GM12878 (cell line): Measurements from ENCODE around the gene GALNTL6. TPM values are rescaled to one million over a fixed set of nuclear protein-coding genes. Genes with fewer than 3 reads are reported as not detected.

Experiments
- ATAC-seq: fragments of 200-7000 bp; cut with Tn5 transposase; 3 replicates; pipeline ENCODE4 v1.9.1; 2020; ENCODE audit warnings: mild to moderate bottlenecking, moderate library complexity
- BruUV-seq: library from RNA; stranded (reverse); fragments of 400-500 nt; replicated peaks from 2 replicates; lab custom pipeline; 2021; lab: Mats Ljungman, UMichigan
- CTCF ChIA-PET: fragments of 300-600 bp; sonication (Branson Sonifier 250); formaldehyde crosslinking; extraction: SDS; loops from one replicate; lab custom pipeline; 2021; ENCODE audit warnings: inconsistent platforms; lab: Yijun Ruan, JAX
- POLR2A ChIA-PET: fragments of 350-600 bp; formaldehyde crosslinking; extraction: SDS; loops from one replicate; lab custom pipeline; 2021; ENCODE audit warnings: inconsistent platforms; lab: Charles Lee
- RAD21 ChIA-PET: fragments of 300-600 bp; sonication (Branson Sonifier 250); formaldehyde crosslinking; loops from one replicate; lab custom pipeline; 2023; ENCODE audit warnings: antibody characterized with exemption; ENCODE audit not compliant: unreplicated experiment; lab: Charles Lee
- SMC1A ChIA-PET: fragments of 300-600 bp; sonication (Branson Sonifier 250); formaldehyde crosslinking; loops from one replicate; lab custom pipeline; 2023; ENCODE audit not compliant: unreplicated experiment, uncharacterized antibody; lab: Charles Lee
- DNase-seq: peaks from one replicate; pipeline ENCODE4 v3.0.0-alpha.2; 2011; ENCODE audit warnings: low read depth, low spot score
- FAIRE-seq: peaks from 3 replicates; lab custom pipeline; 2011; peaks lifted over from hg19 to GRCh38; lab: Jason Lieb, UNC
- H2AFZ ChIP-seq: 2 replicates; pipeline ENCODE4 v1.6.0; 2011; ENCODE audit warnings: low read depth, low read length, control low read depth; ENCODE audit not compliant: control insufficient read depth
- H3K27ac ChIP-seq: 2 replicates; pipeline ENCODE4 v1.5.1; 2011; ENCODE audit warnings: control low read depth; ENCODE audit not compliant: control insufficient read depth, insufficient read depth
- H3K27me3 ChIP-seq, 2 experiments: replicated peaks in 1 of 2; 2 replicates each; pipeline versions ENCODE4 v1.6.0 to v1.6.1; 2011; ENCODE audit warnings: low read length in 1 of 2; ENCODE audit not compliant: control insufficient read depth in 2 of 2, insufficient read depth in 2 of 2
- H3K36me3 ChIP-seq, 2 experiments: 2 replicates each; pipeline ENCODE4 v1.5.1; 2011; ENCODE audit warnings: low read length in 1 of 2; ENCODE audit not compliant: control insufficient read depth in 2 of 2, insufficient read depth in 2 of 2
- H3K4me1 ChIP-seq: 2 replicates; pipeline ENCODE4 v1.6.1; 2011; ENCODE audit warnings: mild to moderate bottlenecking, low read length, moderate library complexity, mixed read lengths; ENCODE audit not compliant: control insufficient read depth, insufficient read depth
- H3K4me2 ChIP-seq: 2 replicates; pipeline ENCODE4 v1.6.0; 2011; ENCODE audit warnings: control low read depth; ENCODE audit not compliant: control insufficient read depth, insufficient read depth
- H3K4me3 ChIP-seq: fragments of 200-600 bp; sonication (generic); 2 replicates; pipeline ENCODE4 v1.5.1; 2016
- H3K79me2 ChIP-seq: 2 replicates; pipeline ENCODE4 v1.6.0; 2011; ENCODE audit warnings: low read length; ENCODE audit not compliant: control insufficient read depth, insufficient read depth
- H3K9ac ChIP-seq: 2 replicates; pipeline ENCODE4 v1.8.0; 2011; ENCODE audit warnings: low read length, control low read depth, mixed read lengths; ENCODE audit not compliant: control insufficient read depth, insufficient read depth
- H3K9me3 ChIP-seq: replicated peaks from 3 replicates; pipeline ENCODE4 v1.5.1; 2011; ENCODE audit warnings: mild to moderate bottlenecking, low read length; ENCODE audit not compliant: control insufficient read depth, insufficient read depth
- H4K20me1 ChIP-seq: 2 replicates; pipeline ENCODE4 v1.6.0; 2011; ENCODE audit not compliant: control insufficient read depth, insufficient read depth
- ATF7 ChIP-seq: fragments of 450-650 bp; IDR thresholded peaks from 2 replicates; pipeline ENCODE4 v1.6.1; 2016; ENCODE audit warnings: low read depth, mild to moderate bottlenecking
- BHLHE40 ChIP-seq, 2 experiments: fragments of 450-650 bp in 1 of 2; IDR thresholded peaks; 2 replicates each; pipeline ENCODE4 v1.6.1; 2011 to 2017; ENCODE audit warnings: low read depth in 2 of 2, borderline replicate concordance in 1 of 2, improper control_type of control experiment in 1 of 2, low read length in 1 of 2, mild to moderate bottlenecking in 1 of 2
- PAX8 ChIP-seq: fragments of 450-650 bp; IDR thresholded peaks from 2 replicates; pipeline ENCODE4 v1.6.1; 2017; ENCODE audit warnings: mild to moderate bottlenecking, moderate library complexity
- ZBTB40 ChIP-seq: fragments of 450-650 bp; IDR thresholded peaks from 2 replicates; pipeline ENCODE4 v1.6.1; 2016; ENCODE audit warnings: mild to moderate bottlenecking, moderate library complexity, borderline replicate concordance
- ZNF592 ChIP-seq: fragments of 450-650 bp; IDR thresholded peaks from 2 replicates; pipeline ENCODE4 v1.6.1; 2017; ENCODE audit warnings: mild to moderate bottlenecking, moderate library complexity
- WGBS: methylation state at CpG from one replicate; pipeline ENCODE4 v1.1.6; 2016; ENCODE audit warnings: low lambda C conversion rate; ENCODE audit not compliant: insufficient replicate concordance, insufficient coverage; ENCODE audit errors: missing lambda C conversion rate; 5-methylcytosine and 5-hydroxymethylcytosine counted together
- in situ Hi-C: fragments of 300-500 bp; cut with MboI; formaldehyde crosslinking; loops from 9 replicates; pipeline ENCODE4 v1.14.3; 2018; ENCODE audit warnings: mixed read lengths
- intact Hi-C: fragments of 100-400 bp; cut with micrococcal nuclease; formaldehyde crosslinking; loops from one replicate; pipeline ENCODE4 v1.14.2; 2022; ENCODE audit not compliant: unreplicated experiment
- polyA plus RNA-seq, 11 experiments: library from polyadenylated mRNA; depleted of rRNA in 4 of 11; unstranded in 6 of 11; stranded (reverse) in 5 of 11; fragments of >200 nt; fragmentation: Nextera tagmentation in 4 of 11; fragmentation: Illumina TruSeq in 1 of 11; extraction: Ambion mirVana in 4 of 11; extraction: Trizol in 1 of 11; gene quantifications; 1 replicate in 1 of 11; 2 replicates in 10 of 11; pipeline versions ENCODE4 v1.2.1 to v1.2.3, GENCODE V29; 2011 to 2016; ENCODE audit warnings: inconsistent platforms in 2 of 11, missing spikeins in 2 of 11, low read depth in 1 of 11
- total RNA-seq, 4 experiments: library from RNA; depleted of rRNA in 3 of 4; stranded (reverse); fragments of >200 nt in 3 of 4; fragmentation: Illumina TruSeq in 1 of 4; extraction: Trizol in 1 of 4; gene quantifications; 2 replicates each; pipeline versions ENCODE4 v1.2.1 to v1.2.3, GENCODE V29; 2013 to 2021

GALNTL6 gene
- total and polyA plus RNA-seq, 10 of the 15 experiments (the other 5 are each of a cell fraction or from before 2014, with no cell fraction given) = 0.01 to 0.29 TPM; not detected in 8

GRCh38 chr4:172521680-172522079 lies 708.5 kb downstream of the GALNTL6 start:
- Histone ChIP-seq H3K9me3 (no peaks in the 10 kb centered on the region), H3K27ac (no peak overlapping the region), H3K4me2 (no peak overlapping the region), H2AFZ (no peak overlapping the region), H3K27me3 (no peaks in the 10 kb centered on the region), H3K4me3 (no peak overlapping the region), H3K4me1 (no peaks in the 10 kb centered on the region), H4K20me1 (no peaks in the 10 kb centered on the region), H3K79me2 (no peaks in the 10 kb centered on the region), H3K9ac (no peak overlapping the region), H3K36me3 (no peaks in the 10 kb centered on the region)
- POLR2A ChIA-PET = no interaction called here
- in situ Hi-C loops (no loop called here), intact Hi-C loops (no loop called here)
- RAD21 ChIA-PET = no interaction called here
- FAIRE-seq (no peak), DNase-seq (no peak), ATAC-seq (no peak)
- SMC1A ChIA-PET = no interaction called here
- 4% methylated on average over 1 of the region's 1 CpG for WGBS
- no TSS peak for BruUV-seq
- TF ChIP-seq ZNF592 = no peak
- TF ChIP-seq PAX8 = no peak
- TF ChIP-seq ATF7 = no peak
- no peak for TF ChIP-seq BHLHE40 (IDR thresholded peaks at IDR 0.05; ENCODE audit: borderline replicate concordance in 1 of 2, low read depth in 2 of 2, low read length in 1 of 2)
- no peak for TF ChIP-seq ZBTB40
- CTCF ChIA-PET = no interaction called here
